GM18870 (cell line): ENCODE data around the gene TCF4.

Experiments
- ATAC-seq: cut with Tn5 transposase; IDR thresholded peaks from one replicate; pipeline ENCODE4 v1.9.1; 2021; ENCODE audit warnings: moderate library complexity; ENCODE audit not compliant: unreplicated experiment

The TCF4 gene

DNA sequence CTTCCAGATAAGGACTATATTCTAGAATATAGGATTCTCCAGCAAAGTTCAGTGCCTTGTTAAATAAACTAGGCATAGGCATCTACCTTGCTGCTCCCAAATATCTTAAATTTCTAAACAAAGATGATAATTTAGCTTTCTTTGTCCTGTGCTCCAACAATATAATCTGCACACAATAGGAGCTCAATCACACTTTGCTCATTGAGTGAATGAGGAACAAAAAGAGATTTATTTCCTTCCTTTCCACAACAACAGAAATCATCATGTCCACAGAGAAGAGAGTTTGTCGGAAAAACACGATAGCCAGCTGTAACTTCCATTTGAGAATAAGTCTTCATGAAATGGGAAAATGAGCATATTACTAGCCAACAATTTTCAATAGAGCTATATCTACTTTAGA, 256.7 kb downstream of the TCF4 start:
- ATAC-seq = no peak

DNA sequence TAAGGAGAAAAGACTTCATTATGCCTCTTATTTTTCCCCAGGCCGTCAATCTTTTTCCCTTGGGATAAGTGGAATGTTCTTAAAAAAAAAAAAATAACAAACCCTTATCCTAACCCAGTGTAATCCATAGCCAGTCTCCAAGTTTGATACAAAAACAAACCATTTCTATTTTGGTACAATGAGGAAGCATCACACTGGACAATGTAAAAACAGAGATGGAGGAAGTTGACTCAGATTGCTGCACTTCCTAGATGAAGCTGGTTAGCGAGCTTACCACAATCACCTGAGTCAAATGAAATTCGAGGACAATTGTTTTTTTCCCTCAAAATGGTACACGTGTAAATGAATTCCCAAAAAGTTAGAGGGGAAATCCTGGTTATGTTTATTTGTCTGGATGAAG, 259.7 kb downstream of the TCF4 start:
- ATAC-seq = no peak

- no peak for ATAC-seq
Observed at GRCh38 chr18:55327454-55327853, 260.5 kb downstream of the TCF4 start.

- ATAC-seq = no peak
Observed at GRCh38 chr18:55326134-55326533, 261.9 kb downstream of the TCF4 start.

GRCh38 chr18:55324166-55324565, 263.8 kb downstream of the TCF4 start:
- ATAC-seq = no peak

GRCh38 chr18:55323051-55323994, 264.7 kb downstream of the TCF4 start:
- ATAC-seq = no peak

DNA sequence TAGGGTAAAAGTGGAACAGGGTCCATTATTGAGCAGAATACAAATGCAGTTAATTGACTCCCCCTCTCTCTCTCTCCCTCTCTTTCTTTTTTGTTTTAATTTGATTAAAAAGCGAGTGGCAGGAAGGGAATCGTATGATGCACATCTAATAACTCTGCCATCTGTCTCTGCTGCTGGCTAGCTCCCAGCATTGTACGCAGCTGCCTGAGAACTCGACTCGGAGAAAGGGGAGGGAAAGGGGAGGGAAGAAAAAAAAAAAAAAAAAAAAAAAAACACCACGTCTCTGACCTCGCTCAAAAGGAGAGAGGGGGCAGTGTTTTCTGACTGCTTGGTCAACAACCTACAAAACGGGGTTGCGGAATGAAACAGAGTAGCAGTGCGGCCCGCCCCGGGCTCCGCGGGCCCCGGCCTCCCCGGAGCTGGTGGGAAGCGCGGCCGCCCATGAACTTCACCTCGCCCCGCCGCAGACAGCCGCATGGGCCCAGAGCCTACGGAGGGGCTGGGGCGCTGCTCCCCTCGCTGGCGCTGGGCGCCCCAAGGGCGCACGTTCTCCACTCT, 265.7 kb downstream of the TCF4 start:
- ATAC-seq = peak; percentile 51

DNA sequence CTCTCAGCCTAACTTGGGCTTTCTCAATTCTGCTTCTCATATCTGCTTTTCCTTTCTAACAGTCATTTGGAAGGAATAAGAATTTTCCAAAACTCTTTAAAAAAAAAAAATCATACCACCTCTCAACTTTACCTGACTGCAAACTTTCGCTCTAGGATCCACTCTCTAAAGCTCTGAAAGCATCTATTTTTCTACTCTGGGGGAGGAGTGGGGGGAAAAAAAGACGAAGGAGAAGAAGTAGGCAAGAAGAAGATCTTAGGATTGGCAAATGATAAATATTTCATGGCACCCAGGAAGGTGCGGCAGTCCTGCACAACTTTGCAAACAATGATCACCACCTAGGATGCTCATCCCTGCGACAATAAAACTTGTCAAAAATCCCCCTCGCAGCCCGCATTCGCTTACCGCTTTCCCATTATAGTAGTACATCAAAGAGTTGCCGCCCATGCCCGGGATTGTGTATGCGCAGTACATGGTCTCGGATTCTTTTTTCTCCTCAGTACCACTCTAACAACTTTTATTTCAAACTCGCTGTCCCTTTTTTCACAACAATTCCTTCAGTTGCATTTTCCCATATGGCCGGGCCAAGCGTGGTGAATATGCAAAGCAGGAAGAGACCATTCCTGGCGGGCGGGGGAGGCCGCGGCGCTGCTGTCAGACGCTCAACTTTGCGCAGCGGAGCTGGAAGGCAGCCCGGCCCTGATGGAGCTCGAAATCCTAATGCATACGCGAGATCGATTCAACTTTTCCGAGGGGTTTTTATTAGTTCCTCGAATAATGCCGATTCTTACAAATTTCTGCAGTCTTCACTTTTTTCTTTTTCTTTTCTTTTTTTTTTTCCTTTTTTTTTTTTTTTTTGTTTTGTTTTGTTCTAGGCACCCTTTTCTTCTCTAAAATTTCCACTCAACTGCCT, 266.5 kb downstream of the TCF4 start:
- ATAC-seq = peak; percentile 37

DNA sequence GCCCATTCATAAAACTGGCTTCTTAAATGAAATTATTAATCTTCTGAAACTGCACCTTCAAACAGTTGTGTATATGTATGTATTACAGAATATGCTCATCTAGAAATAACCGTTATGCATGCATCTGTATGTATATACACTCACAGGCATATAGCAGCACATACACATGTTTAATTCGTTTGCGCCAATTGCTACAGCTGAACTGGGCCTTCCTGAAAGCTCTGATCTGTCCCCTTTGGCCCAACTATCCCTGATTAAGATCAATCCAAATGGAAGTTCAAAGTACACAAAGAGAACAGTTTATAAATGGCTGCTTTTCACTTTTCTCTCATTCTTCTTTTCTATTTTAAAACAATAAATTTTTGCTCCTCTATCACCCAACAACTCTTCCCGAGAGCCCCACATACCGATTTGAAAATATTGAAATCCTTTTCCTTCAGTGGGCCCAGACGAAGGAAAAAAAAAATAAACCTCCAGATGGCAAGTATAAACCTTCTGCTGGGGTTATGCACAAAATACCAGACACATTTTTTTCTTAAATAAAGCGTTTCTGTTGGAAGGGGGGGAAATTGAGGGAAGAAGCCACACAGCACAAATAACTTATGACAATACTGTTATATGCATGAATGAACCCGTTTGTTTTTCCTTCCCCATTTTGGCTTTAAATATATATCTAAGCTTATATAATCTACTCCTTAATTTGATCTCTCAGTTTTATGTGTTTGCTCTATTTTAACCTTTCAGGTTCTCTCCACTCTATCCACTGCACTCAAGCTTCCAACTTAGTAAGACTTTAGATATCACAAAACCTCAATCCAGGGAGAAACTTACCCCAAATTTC, 267.3 kb downstream of the TCF4 start:
- ATAC-seq = no peak

- no peak for ATAC-seq
Observed at GRCh38 chr18:55319459-55320193, 268.4 kb downstream of the TCF4 start.

DNA sequence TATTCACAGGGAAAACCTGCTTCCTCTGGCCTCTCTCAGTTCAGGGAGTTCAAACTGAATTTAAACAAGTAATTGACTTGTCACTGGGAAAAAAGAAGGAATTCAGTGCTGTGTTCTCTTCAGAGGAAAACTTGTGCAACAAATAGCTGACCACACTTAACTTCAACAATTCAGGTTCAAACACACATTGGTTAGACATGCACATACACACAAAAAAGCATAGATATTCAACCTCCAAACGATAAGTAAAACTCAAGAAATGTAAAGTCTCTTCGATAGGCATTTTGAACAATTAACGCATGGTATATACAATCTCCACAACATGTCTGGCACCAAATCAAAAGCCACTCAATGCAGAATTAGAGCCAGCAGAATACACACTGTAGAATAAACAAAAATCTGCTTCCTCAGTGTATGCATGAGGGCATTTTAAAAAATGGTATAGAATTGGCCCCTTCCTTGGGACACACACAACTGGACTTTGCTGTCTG, 269.0 kb downstream of the TCF4 start:
- ATAC-seq = no peak

DNA sequence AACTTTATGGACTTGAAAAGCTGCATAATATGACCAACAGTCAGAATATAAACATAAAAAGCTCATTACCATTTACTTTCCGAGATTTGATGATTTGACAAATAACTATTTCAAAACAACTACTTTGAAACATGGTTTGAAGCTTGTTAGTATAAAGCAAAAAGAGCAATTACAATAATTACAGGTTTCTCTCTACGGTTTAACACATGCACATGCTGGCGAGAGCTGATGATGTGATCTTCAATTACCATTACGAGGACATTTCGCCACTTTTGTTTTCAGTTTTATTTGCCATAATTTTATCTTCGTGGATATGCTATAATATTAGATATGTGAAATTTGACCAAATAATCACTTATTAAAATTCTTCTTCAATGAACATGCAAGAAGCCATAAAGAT, 270.1 kb downstream of the TCF4 start:
- no peak for ATAC-seq

GRCh38 chr18:55317324-55317723, 270.7 kb downstream of the TCF4 start:
- ATAC-seq = no peak

DNA sequence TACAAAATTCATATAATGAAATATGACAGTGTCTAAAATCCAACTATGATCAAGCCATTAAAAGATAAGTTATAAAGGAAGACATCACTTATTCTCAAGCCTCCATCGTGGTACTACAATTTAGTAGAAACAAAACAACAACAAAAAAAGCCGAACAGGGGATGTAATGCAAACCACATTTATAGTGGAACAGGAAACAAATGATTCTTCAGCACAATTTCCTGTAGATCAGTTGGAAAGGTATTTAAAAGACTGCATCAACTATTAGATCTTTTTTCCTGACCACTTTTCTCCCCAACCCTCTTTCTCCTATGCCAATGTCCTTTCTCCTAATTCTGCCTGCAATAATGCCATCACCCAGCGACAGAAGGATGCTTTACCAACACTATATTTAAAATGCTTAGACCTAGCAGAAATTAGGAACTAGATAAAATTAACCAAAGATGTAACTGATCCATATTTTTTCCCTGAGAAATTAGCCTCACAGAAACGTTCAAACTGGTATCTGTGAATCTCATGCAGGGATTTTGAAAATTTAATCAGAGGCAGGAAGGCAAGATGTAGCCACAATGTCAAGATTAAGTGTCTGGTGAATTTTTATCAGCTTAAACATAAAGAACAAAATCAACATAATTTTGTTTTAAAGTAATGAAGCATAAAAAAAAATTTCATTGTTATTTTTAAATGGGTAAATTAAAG, 271.4 kb downstream of the TCF4 start:
- no peak for ATAC-seq

DNA sequence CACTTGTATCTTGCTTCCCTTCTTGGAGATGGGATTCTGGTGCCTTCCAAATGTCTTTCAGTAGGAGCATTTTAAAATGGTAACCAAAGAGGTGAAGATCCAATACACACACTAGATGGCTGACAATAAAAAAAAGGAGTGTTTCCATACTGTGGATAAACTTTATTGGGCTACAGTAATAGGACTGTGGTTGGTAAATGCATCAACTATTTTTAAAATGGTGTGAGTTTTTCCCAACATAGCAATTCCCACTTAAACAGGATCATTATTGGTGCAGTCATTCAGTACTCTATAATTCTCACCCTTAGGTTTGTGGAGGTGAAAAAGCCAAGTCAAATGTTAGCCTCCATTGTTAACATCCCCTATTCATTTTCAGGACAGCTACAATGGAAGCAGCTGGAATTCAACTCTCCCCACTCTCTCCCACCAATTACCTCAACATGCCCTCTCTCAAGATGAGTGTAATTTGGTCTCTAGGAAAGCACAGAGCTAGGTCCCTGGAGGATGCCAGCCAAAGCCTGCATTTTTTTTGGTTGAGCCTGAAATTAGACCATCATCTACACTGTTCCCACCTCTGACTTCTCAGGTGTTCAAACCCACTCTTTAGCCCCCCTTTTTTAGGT, 273.3 kb downstream of the TCF4 start:
- ATAC-seq = no peak

DNA sequence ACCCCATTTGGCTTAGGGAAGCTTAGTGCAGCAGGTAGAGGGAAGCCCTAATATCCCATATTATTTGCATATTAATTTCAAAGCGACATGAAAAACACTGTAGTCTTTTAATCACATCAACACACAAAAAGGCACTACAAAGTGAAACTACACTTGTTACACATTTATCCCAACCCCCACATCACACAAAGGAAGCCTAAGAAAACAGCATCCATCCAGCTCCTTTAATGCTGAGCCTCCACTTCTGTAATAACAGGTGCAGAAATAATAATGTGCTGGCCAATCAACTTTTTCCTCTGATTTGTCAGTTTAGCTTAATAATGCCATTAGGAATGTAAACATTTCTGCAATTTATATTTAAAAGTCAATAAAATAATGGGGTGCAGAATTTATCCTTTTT, 274.0 kb downstream of the TCF4 start:
- ATAC-seq = no peak

DNA sequence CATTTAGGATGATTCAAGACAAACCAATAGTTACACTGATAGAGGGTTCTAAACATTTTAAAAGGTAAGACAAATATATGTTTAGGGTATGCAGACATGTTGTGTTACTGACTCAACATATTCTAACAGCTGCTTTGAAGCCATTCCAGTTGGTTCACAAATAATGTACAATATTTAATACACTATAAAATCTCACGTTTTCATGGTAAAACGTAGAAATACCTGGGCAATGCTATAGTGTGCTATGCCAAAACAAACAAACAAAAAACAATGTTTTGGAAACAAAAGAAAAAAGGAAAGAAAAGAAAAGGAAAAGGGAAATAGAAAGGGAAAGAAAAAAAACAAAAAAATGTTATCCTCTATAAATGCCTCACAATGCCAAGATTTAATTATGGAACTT, 277.1 kb downstream of the TCF4 start:
- no peak for ATAC-seq

- no peak for ATAC-seq
Observed at GRCh38 chr18:55310044-55310676, 277.8 kb downstream of the TCF4 start.
